HCT116 (cell line): ENCODE data around the gene AP3D1. TPM values are rescaled to one million over a fixed set of nuclear protein-coding genes. Genes with fewer than 3 reads are reported as not detected.

Source experiments
- ATAC-seq: fragments of 200-7000 bp; cut with Tn5 transposase; 2 replicates; pipeline ENCODE4 v1.9.1; 2020; ENCODE audit warnings: mild to moderate bottlenecking, moderate library complexity
- BruUV-seq: library from RNA; stranded (reverse); fragments of 400-500 nt; replicated peaks from 2 replicates; lab custom pipeline; 2021; lab: Mats Ljungman, UMichigan
- CTCF ChIA-PET: fragments of 300-600 bp; sonication (Branson Sonifier 250); formaldehyde crosslinking; loops from one replicate; lab custom pipeline; 2021; ENCODE audit warnings: antibody characterized with exemption; lab: Charles Lee
- POLR2A ChIA-PET: fragments of 300-600, 350-600 bp; sonication (Branson Sonifier 250); formaldehyde crosslinking; loops from one replicate; lab custom pipeline; 2021; ENCODE audit warnings: antibody characterized with exemption; lab: Charles Lee
- RAD21 ChIA-PET, 2 experiments: fragments of 300-600 bp; sonication (Branson Sonifier 250); formaldehyde crosslinking; loops; one replicate each; lab custom pipeline; 2023; ENCODE audit warnings: low total read pairs in 2 of 2; ENCODE audit not compliant: uncharacterized antibody in 2 of 2, unreplicated experiment in 2 of 2, low non-redundant PET in 1 of 2; lab: Charles Lee
- DNase-seq: peaks from one replicate; pipeline ENCODE4 v3.0.0-alpha.2; 2010; ENCODE audit warnings: low read depth, low spot score
- H2AFZ ChIP-seq: fragments of 200-600 bp; shearing (Covaris generic), sonication (generic); 2 replicates; pipeline ENCODE4 v1.6.1; 2017; ENCODE audit warnings: low read depth, mixed run types, mixed read lengths, antibody characterized with exemption, low read length; ENCODE audit not compliant: poor library complexity, severe bottlenecking
- H3K27ac ChIP-seq: 2 replicates; pipeline ENCODE4 v1.5.1; 2012; ENCODE audit warnings: low read depth, low read length
- H3K27me3 ChIP-seq: fragments of 200-600 bp; sonication (generic); 2 replicates; pipeline ENCODE4 v1.6.1; 2016; ENCODE audit warnings: mixed run types, low read length, mixed read lengths; ENCODE audit not compliant: insufficient read depth
- H3K36me3 ChIP-seq, 2 experiments: fragments of 200-500 bp in 1 of 2; fragments of 200-600 bp in 1 of 2; sonication (Bioruptor generic) in 1 of 2; sonication (generic) in 1 of 2; 2 replicates each; pipeline versions ENCODE4 v1.5.1 to v1.6.1; 2014 to 2016; ENCODE audit warnings: low read length in 2 of 2, inconsistent platforms in 1 of 2, mixed read lengths in 1 of 2, mixed run types in 1 of 2; ENCODE audit not compliant: insufficient read depth in 2 of 2, control insufficient read depth in 1 of 2
- H3K4me1 ChIP-seq, 2 experiments: fragments of 200-600 bp in 1 of 2; sonication (generic) in 1 of 2; 2 replicates each; pipeline versions ENCODE4 v1.5.1 to v1.6.1; 2012 to 2017; ENCODE audit warnings: low read length in 2 of 2, inconsistent platforms in 1 of 2, mild to moderate bottlenecking in 1 of 2, mixed read lengths in 1 of 2, mixed run types in 1 of 2, moderate library complexity in 1 of 2; ENCODE audit not compliant: insufficient read depth in 2 of 2, control insufficient read depth in 1 of 2
- H3K4me2 ChIP-seq: fragments of 200-600 bp; sonication (generic); 2 replicates; pipeline ENCODE4 v1.6.1; 2017; ENCODE audit warnings: mixed run types, low read length, mixed read lengths
- H3K4me3 ChIP-seq, 2 experiments: fragments of 200-600 bp in 1 of 2; sonication (generic) in 1 of 2; replicated peaks in 1 of 2; 2 replicates each; pipeline ENCODE4 v1.5.1; 2011 to 2016; ENCODE audit warnings: low read length in 2 of 2, control low read depth in 1 of 2, low read depth in 1 of 2, mild to moderate bottlenecking in 1 of 2, mixed read lengths in 1 of 2, mixed run types in 1 of 2
- H3K79me2 ChIP-seq: fragments of 200-600 bp; sonication (generic); 2 replicates; pipeline ENCODE4 v1.6.1; 2017; ENCODE audit warnings: mild to moderate bottlenecking, mixed run types, low read length, moderate library complexity, mixed read lengths; ENCODE audit not compliant: insufficient read depth
- H3K9ac ChIP-seq: fragments of 200-600 bp; sonication (generic); 2 replicates; pipeline ENCODE4 v1.6.1; 2016; ENCODE audit warnings: low read length, mixed read lengths
- H3K9me2 ChIP-seq: fragments of 200-600 bp; sonication (generic), shearing (Covaris generic); 2 replicates; pipeline ENCODE4 v1.6.1; 2017; ENCODE audit warnings: mixed run types, mild to moderate bottlenecking, moderate library complexity; ENCODE audit not compliant: insufficient read depth
- H3K9me3 ChIP-seq, 2 experiments: fragments of 200-500 bp in 1 of 2; fragments of 200-600 bp in 1 of 2; sonication (Bioruptor generic) in 1 of 2; sonication (generic) in 1 of 2; 2 replicates each; pipeline ENCODE4 v1.6.1; 2014 to 2017; ENCODE audit warnings: low read length in 2 of 2, mixed read lengths in 2 of 2, inconsistent platforms in 1 of 2, low read depth in 1 of 2, mild to moderate bottlenecking in 1 of 2, mixed run types in 1 of 2, moderate library complexity in 1 of 2; ENCODE audit not compliant: control insufficient read depth in 1 of 2, insufficient read depth in 1 of 2
- H4K20me1 ChIP-seq: fragments of 200-600 bp; sonication (generic), shearing (Covaris generic); 2 replicates; pipeline ENCODE4 v1.6.1; 2017; ENCODE audit warnings: mixed run types, mild to moderate bottlenecking, moderate library complexity; ENCODE audit not compliant: insufficient read depth
- ELF1 ChIP-seq: IDR thresholded peaks from 2 replicates; pipeline ENCODE4 v1.6.1; 2012; ENCODE audit warnings: low read depth, borderline replicate concordance
- EZH2 ChIP-seq: fragments of 200-600 bp; sonication (generic); IDR thresholded peaks from 2 replicates; pipeline ENCODE4 v1.6.1; 2017; ENCODE audit warnings: antibody characterized with exemption, mixed run types
- EZH2phosphoT487 ChIP-seq: fragments of 200-600 bp; IDR thresholded peaks from 2 replicates; pipeline ENCODE4 v1.6.1; 2018; ENCODE audit warnings: antibody characterized with exemption, borderline replicate concordance
- POLR2A ChIP-seq: IDR thresholded peaks from 2 replicates; pipeline ENCODE4 v1.7.0; 2011; ENCODE audit warnings: borderline replicate concordance; ENCODE audit not compliant: insufficient read depth, insufficient read length; ENCODE audit errors: extremely low read depth
- POLR2AphosphoS5 ChIP-seq: IDR thresholded peaks from 2 replicates; pipeline ENCODE4 v1.6.1; 2011; ENCODE audit warnings: mild to moderate bottlenecking, low read depth, low read length, moderate library complexity
- SIN3A ChIP-seq: IDR thresholded peaks from 2 replicates; pipeline ENCODE4 v1.6.1; 2012; ENCODE audit warnings: low read depth
- TCF7L2 ChIP-seq: IDR thresholded peaks from 2 replicates; pipeline ENCODE4 v1.7.0; 2011; ENCODE audit warnings: borderline replicate concordance, inconsistent platforms; ENCODE audit not compliant: insufficient read depth, insufficient read length; ENCODE audit errors: extremely low read depth
- YY1 ChIP-seq: IDR thresholded peaks from 2 replicates; pipeline ENCODE4 v1.6.1; 2011; ENCODE audit warnings: low read length, low read depth, moderate library complexity, mild to moderate bottlenecking; ENCODE audit not compliant: insufficient replicate concordance; ENCODE audit errors: extremely low read depth
- ZFX ChIP-seq: fragments of 450-650 bp; IDR thresholded peaks from 2 replicates; pipeline ENCODE4 v1.6.1; 2017
- ZNF274 ChIP-seq: fragments of 200-500 bp; sonication (Bioruptor generic); IDR thresholded peaks from 2 replicates; pipeline ENCODE4 v1.6.1; 2014; ENCODE audit warnings: mild to moderate bottlenecking, low read depth, low read length, inconsistent platforms
- intact Hi-C: fragments of 100-400 bp; cut with micrococcal nuclease; formaldehyde crosslinking; loops from 2 replicates; pipeline ENCODE4 v1.10.0; 2022
- total RNA-seq: library from RNA; stranded (reverse); gene quantifications from one replicate; pipeline ENCODE4 v1.2.1, GENCODE V29; 2021; ENCODE audit not compliant: unreplicated experiment
- TF ChIP-seq, protein P1 (sequence below): IDR thresholded peaks from 2 replicates; pipeline ENCODE4 v1.6.1; 2012; ENCODE audit warnings: low read depth
- TF ChIP-seq, protein P2 (sequence below): IDR thresholded peaks from 2 replicates; pipeline ENCODE4 v1.6.1; 2011; ENCODE audit warnings: mild to moderate bottlenecking, low read length, moderate library complexity; ENCODE audit not compliant: insufficient replicate concordance; ENCODE audit errors: extremely low read depth
- TF ChIP-seq, protein P3 (sequence below), 3 experiments: fragments of 200-600 bp in 1 of 3; sonication (generic) in 1 of 3; IDR thresholded peaks in 2 of 3; conservative IDR thresholded peaks in 1 of 3; 2 replicates each; pipeline ENCODE4 v1.5.1; 2012 to 2017; ENCODE audit warnings: low read depth in 2 of 3, low read length in 2 of 3, antibody characterized with exemption in 1 of 3, borderline replicate concordance in 1 of 3, control low read depth in 1 of 3, mild to moderate bottlenecking in 1 of 3, mixed read lengths in 1 of 3, mixed run types in 1 of 3, moderate library complexity in 1 of 3; ENCODE audit not compliant: insufficient read depth in 1 of 3

The AP3D1 gene
- total RNA-seq, 1 experiment from 2014 or later = 137 TPM

DNA sequence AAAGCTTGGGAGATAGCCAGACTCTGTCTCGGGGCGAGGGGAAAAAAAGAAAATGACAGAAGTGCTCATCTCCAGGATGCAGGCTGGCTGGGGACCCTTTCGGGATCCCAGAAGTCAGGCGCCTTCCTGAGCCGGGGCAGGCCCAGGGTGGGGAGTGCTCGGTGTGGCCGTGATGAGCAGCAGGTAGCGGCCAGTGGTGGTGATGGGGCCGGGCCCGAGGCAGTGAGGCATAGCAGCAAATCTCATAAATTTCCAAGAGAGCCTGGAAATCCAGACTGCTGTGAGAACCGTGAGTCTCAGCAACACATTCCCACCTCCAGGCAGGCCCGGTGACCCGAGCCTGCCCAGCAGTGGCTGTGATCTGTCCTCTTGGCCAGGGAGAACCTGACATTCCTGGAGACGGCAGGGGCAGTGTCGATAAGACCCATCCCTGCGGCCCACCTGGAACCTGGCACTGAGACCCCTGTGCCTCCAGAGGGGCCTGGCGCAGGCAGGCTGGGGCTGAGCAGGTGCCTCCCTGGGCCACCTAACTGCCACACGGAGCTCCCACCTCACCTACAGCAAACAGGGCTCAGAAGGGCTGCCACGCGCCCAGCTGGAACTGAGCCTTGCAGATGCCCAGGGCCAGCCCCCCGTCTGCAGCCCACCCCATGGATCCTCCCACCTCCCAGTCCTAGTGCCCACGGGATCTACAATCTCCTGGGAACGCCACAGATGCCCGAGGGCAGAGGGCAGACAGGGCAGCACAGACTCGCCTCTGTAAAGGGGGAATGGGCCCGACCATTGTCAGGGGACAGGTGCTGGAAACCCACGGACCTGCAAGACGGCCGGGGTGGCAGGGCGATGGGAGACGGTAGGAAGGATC lies 31.2 kb downstream of the AP3D1 start (continued):
- TF ChIP-seq, protein P1, sequence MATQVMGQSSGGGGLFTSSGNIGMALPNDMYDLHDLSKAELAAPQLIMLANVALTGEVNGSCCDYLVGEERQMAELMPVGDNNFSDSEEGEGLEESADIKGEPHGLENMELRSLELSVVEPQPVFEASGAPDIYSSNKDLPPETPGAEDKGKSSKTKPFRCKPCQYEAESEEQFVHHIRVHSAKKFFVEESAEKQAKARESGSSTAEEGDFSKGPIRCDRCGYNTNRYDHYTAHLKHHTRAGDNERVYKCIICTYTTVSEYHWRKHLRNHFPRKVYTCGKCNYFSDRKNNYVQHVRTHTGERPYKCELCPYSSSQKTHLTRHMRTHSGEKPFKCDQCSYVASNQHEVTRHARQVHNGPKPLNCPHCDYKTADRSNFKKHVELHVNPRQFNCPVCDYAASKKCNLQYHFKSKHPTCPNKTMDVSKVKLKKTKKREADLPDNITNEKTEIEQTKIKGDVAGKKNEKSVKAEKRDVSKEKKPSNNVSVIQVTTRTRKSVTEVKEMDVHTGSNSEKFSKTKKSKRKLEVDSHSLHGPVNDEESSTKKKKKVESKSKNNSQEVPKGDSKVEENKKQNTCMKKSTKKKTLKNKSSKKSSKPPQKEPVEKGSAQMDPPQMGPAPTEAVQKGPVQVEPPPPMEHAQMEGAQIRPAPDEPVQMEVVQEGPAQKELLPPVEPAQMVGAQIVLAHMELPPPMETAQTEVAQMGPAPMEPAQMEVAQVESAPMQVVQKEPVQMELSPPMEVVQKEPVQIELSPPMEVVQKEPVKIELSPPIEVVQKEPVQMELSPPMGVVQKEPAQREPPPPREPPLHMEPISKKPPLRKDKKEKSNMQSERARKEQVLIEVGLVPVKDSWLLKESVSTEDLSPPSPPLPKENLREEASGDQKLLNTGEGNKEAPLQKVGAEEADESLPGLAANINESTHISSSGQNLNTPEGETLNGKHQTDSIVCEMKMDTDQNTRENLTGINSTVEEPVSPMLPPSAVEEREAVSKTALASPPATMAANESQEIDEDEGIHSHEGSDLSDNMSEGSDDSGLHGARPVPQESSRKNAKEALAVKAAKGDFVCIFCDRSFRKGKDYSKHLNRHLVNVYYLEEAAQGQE = no peak
- TF ChIP-seq POLR2AphosphoS5 = no peak
- TF ChIP-seq EZH2phosphoT487 = no peak
- no peak for TF ChIP-seq ZNF274

DNA sequence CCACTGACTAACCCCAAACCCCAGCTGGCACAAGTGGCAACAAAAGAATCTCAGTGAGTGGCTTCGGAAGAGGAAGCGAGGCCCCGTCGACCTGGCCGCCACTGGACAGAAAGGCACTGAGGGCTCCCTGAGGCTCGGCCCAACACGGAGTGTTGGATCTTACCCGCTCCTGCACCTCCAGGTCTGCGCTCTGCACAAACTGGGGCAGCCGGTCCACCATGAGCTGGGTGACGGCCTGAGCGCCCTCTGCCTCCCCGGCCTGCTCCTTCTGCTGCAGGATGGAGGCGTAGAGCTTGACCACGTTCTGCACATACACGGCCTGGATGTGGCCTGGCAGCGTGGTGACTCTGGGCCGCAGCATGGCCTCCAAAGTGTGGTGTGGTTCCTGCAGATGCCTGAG lies 32.9 kb downstream of the AP3D1 start:
- no peak overlapping the region for H2AFZ ChIP-seq
- intact Hi-C loops = no loop called here
- H3K9me3 ChIP-seq = no peaks in the 10 kb centered on the region
- no peaks in the 10 kb centered on the region for H3K27me3 ChIP-seq
- H3K27ac ChIP-seq = no peak overlapping the region
- no peak overlapping the region for H3K9ac ChIP-seq
- ChIA-PET RAD21 (no interaction called here), CTCF (no interaction called here), POLR2A (no interaction called here)
- no peak overlapping the region for H3K4me2 ChIP-seq
- no peak overlapping the region for H3K4me3 ChIP-seq
- ATAC-seq (no peak), DNase-seq (no peak)
- H3K36me3 ChIP-seq = peaks cover 35 to 55% of the 10 kb centered on the region in 2 experiments; a peak in 3 of 4 replicates
- no peaks in the 10 kb centered on the region for H4K20me1 ChIP-seq
- no peaks in the 10 kb centered on the region for H3K9me2 ChIP-seq
- H3K79me2 ChIP-seq = no peaks in the 10 kb centered on the region; the same call in 1 of the 2 replicates
- no peak for TF ChIP-seq ELF1
- TF ChIP-seq ZNF274 = no peak
- no peak for TF ChIP-seq TCF7L2
- TF ChIP-seq, protein P2, sequence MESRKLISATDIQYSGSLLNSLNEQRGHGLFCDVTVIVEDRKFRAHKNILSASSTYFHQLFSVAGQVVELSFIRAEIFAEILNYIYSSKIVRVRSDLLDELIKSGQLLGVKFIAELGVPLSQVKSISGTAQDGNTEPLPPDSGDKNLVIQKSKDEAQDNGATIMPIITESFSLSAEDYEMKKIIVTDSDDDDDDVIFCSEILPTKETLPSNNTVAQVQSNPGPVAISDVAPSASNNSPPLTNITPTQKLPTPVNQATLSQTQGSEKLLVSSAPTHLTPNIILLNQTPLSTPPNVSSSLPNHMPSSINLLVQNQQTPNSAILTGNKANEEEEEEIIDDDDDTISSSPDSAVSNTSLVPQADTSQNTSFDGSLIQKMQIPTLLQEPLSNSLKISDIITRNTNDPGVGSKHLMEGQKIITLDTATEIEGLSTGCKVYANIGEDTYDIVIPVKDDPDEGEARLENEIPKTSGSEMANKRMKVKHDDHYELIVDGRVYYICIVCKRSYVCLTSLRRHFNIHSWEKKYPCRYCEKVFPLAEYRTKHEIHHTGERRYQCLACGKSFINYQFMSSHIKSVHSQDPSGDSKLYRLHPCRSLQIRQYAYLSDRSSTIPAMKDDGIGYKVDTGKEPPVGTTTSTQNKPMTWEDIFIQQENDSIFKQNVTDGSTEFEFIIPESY = no peak
- TF ChIP-seq ZFX = no peak
- no peak for TF ChIP-seq POLR2A
- TF ChIP-seq, protein P3, sequence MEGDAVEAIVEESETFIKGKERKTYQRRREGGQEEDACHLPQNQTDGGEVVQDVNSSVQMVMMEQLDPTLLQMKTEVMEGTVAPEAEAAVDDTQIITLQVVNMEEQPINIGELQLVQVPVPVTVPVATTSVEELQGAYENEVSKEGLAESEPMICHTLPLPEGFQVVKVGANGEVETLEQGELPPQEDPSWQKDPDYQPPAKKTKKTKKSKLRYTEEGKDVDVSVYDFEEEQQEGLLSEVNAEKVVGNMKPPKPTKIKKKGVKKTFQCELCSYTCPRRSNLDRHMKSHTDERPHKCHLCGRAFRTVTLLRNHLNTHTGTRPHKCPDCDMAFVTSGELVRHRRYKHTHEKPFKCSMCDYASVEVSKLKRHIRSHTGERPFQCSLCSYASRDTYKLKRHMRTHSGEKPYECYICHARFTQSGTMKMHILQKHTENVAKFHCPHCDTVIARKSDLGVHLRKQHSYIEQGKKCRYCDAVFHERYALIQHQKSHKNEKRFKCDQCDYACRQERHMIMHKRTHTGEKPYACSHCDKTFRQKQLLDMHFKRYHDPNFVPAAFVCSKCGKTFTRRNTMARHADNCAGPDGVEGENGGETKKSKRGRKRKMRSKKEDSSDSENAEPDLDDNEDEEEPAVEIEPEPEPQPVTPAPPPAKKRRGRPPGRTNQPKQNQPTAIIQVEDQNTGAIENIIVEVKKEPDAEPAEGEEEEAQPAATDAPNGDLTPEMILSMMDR (IDR thresholded peaks at IDR 0.05 in 2 of 3, conservative IDR thresholded peaks at IDR 0.05 in 1 of 3; ENCODE audit: borderline replicate concordance in 1 of 3, insufficient read depth in 1 of 3, low read depth in 2 of 3, low read length in 2 of 3) = no peak
- no peak for TF ChIP-seq EZH2phosphoT487
- TF ChIP-seq SIN3A = no peak
- no peak for TF ChIP-seq EZH2
- TF ChIP-seq YY1 = no peak
- BruUV-seq = no TSS peak
- no peaks in the 10 kb centered on the region for H3K4me1 ChIP-seq
